ENCODE measurements around the gene ERMARD. TPM values are rescaled to one million over a fixed set of nuclear protein-coding genes. Genes with fewer than 3 reads are reported as not detected.
"Not testable (repeated sequence)": the region's sequence is repeated elsewhere in the genome, so short reads cannot be mapped to it uniquely, and the experiment has no call there.

The ERMARD gene
- total RNA-seq, 1 experiment from 2014 or later: 25.3 TPM

GRCh38 chr6:169763881-169764280 lies 12.5 kb downstream of the ERMARD start:
- intact Hi-C loops (cut with micrococcal nuclease; ENCODE audit: unreplicated experiment): no loop called here
- TF ChIP-seq CTCF (IDR thresholded peaks at IDR 0.05; ENCODE audit: insufficient read depth in 1 of 2, low read depth in 1 of 2, low read length in 1 of 2, severe bottlenecking in 1 of 2, unreplicated experiment in 1 of 2): no peak
- Mint-ChIP-seq H3K4me3 (ENCODE audit: unreplicated experiment) (no peak overlapping the region), H3K36me3 (ENCODE audit: insufficient read depth, unreplicated experiment) (peaks cover 32% of the 10 kb centered on the region), H3K27me3 (ENCODE audit: insufficient read depth, unreplicated experiment) (no peaks in the 10 kb centered on the region), H3K27ac (ENCODE audit: unreplicated experiment) (no peak overlapping the region), H3K4me1 (ENCODE audit: low read depth, unreplicated experiment) (peaks cover 7% of the 10 kb centered on the region), H3K9me3 (ENCODE audit: unreplicated experiment) (no peaks in the 10 kb centered on the region)
- ChIA-PET CTCF (no interaction called here), POLR2A (interaction anchor here (0.7 kb wide), 1 partner anchor 11 kb away, joined by 3 read pairs; no protein-coding TSS in a partner anchor)
- BruUV-seq (replicated peaks): no TSS peak
- Histone ChIP-seq H3K36me3 (ENCODE audit: control insufficient read depth, insufficient read depth, low read length) (no peaks in the 10 kb centered on the region), H3K4me1 (no peaks in the 10 kb centered on the region), H3K9me3 (no peaks in the 10 kb centered on the region), H3K27me3 (replicated peaks; ENCODE audit: control insufficient read depth, insufficient read depth, low read length) (no peaks in the 10 kb centered on the region), H3K4me3 (ENCODE audit: low read depth, low read length) (no peak overlapping the region)
- DNase-seq: no peak

- CTCF ChIA-PET; H3K27me3 Mint-ChIP-seq (ENCODE audit: insufficient read depth, unreplicated experiment); BruUV-seq (replicated peaks); H3K9me3 ChIP-seq; POLR2A ChIA-PET; H3K36me3 ChIP-seq (ENCODE audit: control insufficient read depth, insufficient read depth, low read length); H3K4me1 Mint-ChIP-seq (ENCODE audit: low read depth, unreplicated experiment); intact Hi-C loops (cut with micrococcal nuclease; ENCODE audit: unreplicated experiment); H3K4me3 Mint-ChIP-seq (ENCODE audit: unreplicated experiment); H3K9me3 Mint-ChIP-seq (ENCODE audit: unreplicated experiment); H3K27me3 ChIP-seq (replicated peaks; ENCODE audit: control insufficient read depth, insufficient read depth, low read length); H3K4me3 ChIP-seq (ENCODE audit: low read depth, low read length); H3K4me1 ChIP-seq: not testable (repeated sequence)
- H3K36me3 Mint-ChIP-seq (ENCODE audit: insufficient read depth, unreplicated experiment): peaks cover 27% of the 10 kb centered on the region
- DNase-seq: peak in 1 of 2 experiments; percentile 23
- H3K27ac Mint-ChIP-seq (ENCODE audit: unreplicated experiment): peak overlapping the region; percentile 42
Measured at GRCh38 chr6:169765789-169766188, 14.4 kb downstream of the ERMARD start.

- BruUV-seq (replicated peaks): no TSS peak
- Mint-ChIP-seq H3K27me3 (ENCODE audit: insufficient read depth, unreplicated experiment) (no peaks in the 10 kb centered on the region), H3K4me1 (ENCODE audit: low read depth, unreplicated experiment) (peaks cover 7% of the 10 kb centered on the region), H3K9me3 (ENCODE audit: unreplicated experiment) (no peaks in the 10 kb centered on the region), H3K36me3 (ENCODE audit: insufficient read depth, unreplicated experiment) (peaks cover 27% of the 10 kb centered on the region), H3K27ac (ENCODE audit: unreplicated experiment) (no peak overlapping the region), H3K4me3 (ENCODE audit: unreplicated experiment) (no peak overlapping the region)
- no peak overlapping the region for H3K4me3 ChIP-seq (ENCODE audit: low read depth, low read length)
- ChIA-PET CTCF (no interaction called here), POLR2A (no interaction called here)
- H3K36me3 ChIP-seq (ENCODE audit: control insufficient read depth, insufficient read depth, low read length): no peaks in the 10 kb centered on the region
- DNase-seq: no peak
- H3K4me1 ChIP-seq: no peaks in the 10 kb centered on the region
- no peak for TF ChIP-seq CTCF (IDR thresholded peaks at IDR 0.05; ENCODE audit: insufficient read depth in 1 of 2, low read depth in 1 of 2, low read length in 1 of 2, severe bottlenecking in 1 of 2, unreplicated experiment in 1 of 2)
- intact Hi-C loops (cut with micrococcal nuclease; ENCODE audit: unreplicated experiment): no loop called here
- H3K9me3 ChIP-seq: no peaks in the 10 kb centered on the region
- H3K27me3 ChIP-seq (replicated peaks; ENCODE audit: control insufficient read depth, insufficient read depth, low read length): no peaks in the 10 kb centered on the region
Measured at GRCh38 chr6:169766232-169766631, 14.8 kb downstream of the ERMARD start.

Data from Caco-2 (cell line).